ENCODE results near the gene BTBD10.

BTBD10 gene

DNA sequence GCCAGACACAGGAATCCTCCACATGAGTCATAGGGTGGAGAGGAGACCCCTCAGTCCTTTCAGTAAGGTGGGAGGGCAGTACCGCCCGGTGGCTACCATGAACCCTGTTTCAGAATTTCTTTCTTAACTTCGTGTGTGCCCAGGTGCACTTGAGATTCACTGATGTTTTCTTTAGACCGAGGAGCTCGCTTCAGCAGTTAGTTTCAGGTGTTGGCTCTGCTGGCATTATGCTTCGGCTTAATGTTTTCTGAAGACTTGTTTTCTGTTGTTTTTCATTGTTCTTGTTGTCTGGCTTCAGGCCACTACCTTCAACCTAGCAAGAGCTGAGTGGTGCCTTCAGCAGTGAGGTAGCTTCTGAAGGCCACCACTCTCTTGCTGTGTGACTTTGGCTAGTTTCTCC is 114.0 kb downstream of the BTBD10 start:
- TF ChIP-seq, protein P1, sequence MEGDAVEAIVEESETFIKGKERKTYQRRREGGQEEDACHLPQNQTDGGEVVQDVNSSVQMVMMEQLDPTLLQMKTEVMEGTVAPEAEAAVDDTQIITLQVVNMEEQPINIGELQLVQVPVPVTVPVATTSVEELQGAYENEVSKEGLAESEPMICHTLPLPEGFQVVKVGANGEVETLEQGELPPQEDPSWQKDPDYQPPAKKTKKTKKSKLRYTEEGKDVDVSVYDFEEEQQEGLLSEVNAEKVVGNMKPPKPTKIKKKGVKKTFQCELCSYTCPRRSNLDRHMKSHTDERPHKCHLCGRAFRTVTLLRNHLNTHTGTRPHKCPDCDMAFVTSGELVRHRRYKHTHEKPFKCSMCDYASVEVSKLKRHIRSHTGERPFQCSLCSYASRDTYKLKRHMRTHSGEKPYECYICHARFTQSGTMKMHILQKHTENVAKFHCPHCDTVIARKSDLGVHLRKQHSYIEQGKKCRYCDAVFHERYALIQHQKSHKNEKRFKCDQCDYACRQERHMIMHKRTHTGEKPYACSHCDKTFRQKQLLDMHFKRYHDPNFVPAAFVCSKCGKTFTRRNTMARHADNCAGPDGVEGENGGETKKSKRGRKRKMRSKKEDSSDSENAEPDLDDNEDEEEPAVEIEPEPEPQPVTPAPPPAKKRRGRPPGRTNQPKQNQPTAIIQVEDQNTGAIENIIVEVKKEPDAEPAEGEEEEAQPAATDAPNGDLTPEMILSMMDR (IDR thresholded peaks at IDR 0.05; ENCODE audit: unreplicated experiment in 3 of 3): no peak
- no peak overlapping the region for H3K4me3 Mint-ChIP-seq
- H3K27ac Mint-ChIP-seq: no peak overlapping the region
- H3K27me3 Mint-ChIP-seq (ENCODE audit: low read depth): peaks cover 9% of the 10 kb centered on the region
- no peaks in the 10 kb centered on the region for H3K36me3 Mint-ChIP-seq (ENCODE audit: low read depth)
- no peaks in the 10 kb centered on the region for H3K4me1 Mint-ChIP-seq
- H3K9me3 Mint-ChIP-seq: no peaks in the 10 kb centered on the region

GRCh38 chr11:13348305-13348704 is 114.7 kb downstream of the BTBD10 start:
- H3K4me1 Mint-ChIP-seq: no peaks in the 10 kb centered on the region
- H3K4me3 Mint-ChIP-seq: no peak overlapping the region
- no peak overlapping the region for H3K27ac Mint-ChIP-seq
- TF ChIP-seq, protein P1 (IDR thresholded peaks at IDR 0.05; ENCODE audit: unreplicated experiment in 3 of 3): no peak
- H3K27me3 Mint-ChIP-seq (ENCODE audit: low read depth): peaks cover 9% of the 10 kb centered on the region
- H3K9me3 Mint-ChIP-seq: no peaks in the 10 kb centered on the region
- H3K36me3 Mint-ChIP-seq (ENCODE audit: low read depth): no peaks in the 10 kb centered on the region

DNA sequence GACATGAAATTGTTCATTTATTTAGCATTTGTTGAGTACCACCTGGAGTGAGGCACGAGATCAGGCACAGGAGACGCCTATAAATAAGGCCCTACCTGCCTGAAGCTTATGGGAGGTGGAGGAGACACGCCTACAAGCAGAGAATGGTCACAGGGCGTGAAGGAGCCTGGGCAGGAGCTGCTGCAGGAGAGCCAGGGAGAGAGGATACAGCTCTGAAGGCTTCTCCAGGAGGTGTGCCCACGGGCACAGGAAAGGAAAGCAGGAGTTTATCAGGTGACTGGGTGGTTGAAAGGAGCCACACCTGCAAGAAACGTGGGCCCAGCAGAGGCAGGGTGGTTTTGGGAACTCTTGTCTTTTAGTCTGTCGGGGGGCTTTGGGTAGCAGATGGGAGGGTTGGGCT is 115.1 kb downstream of the BTBD10 start:
- no peak overlapping the region for H3K4me3 Mint-ChIP-seq
- TF ChIP-seq, protein P1 (IDR thresholded peaks at IDR 0.05; ENCODE audit: unreplicated experiment in 3 of 3): no peak
- peaks cover 9% of the 10 kb centered on the region for H3K27me3 Mint-ChIP-seq (ENCODE audit: low read depth)
- no peak overlapping the region for H3K27ac Mint-ChIP-seq
- no peaks in the 10 kb centered on the region for H3K4me1 Mint-ChIP-seq
- no peaks in the 10 kb centered on the region for H3K9me3 Mint-ChIP-seq
- H3K36me3 Mint-ChIP-seq (ENCODE audit: low read depth): no peaks in the 10 kb centered on the region

DNA sequence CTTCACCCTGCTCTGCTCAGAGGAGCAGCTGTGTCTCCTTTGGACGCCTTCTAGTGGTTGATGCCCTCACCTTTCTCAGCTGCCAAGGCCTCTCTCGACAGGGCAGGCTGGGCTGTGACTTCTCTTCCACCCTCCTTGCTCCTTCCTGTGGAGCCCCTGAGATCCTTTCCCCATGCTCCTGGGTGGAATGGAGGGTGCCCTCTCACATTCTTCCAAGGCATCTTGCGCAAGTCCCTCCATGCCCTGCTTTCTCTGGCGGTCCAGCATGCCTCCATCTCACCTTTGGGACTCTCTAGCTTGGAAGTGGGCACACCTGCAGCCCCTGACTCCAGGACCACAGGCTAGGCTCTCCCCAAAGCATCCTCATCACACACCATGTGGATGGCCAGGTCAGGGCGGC is 116.6 kb downstream of the BTBD10 start:
- no peak overlapping the region for H3K4me3 Mint-ChIP-seq
- TF ChIP-seq, protein P1 (IDR thresholded peaks at IDR 0.05; ENCODE audit: unreplicated experiment in 3 of 3): no peak
- H3K27me3 Mint-ChIP-seq (ENCODE audit: low read depth): peaks cover 9% of the 10 kb centered on the region
- no peaks in the 10 kb centered on the region for H3K4me1 Mint-ChIP-seq
- H3K36me3 Mint-ChIP-seq (ENCODE audit: low read depth): no peaks in the 10 kb centered on the region
- H3K9me3 Mint-ChIP-seq: no peaks in the 10 kb centered on the region
- no peak overlapping the region for H3K27ac Mint-ChIP-seq

GRCh38 chr11:13344818-13345217 is 118.2 kb downstream of the BTBD10 start:
- no peaks in the 10 kb centered on the region for H3K9me3 Mint-ChIP-seq
- no peaks in the 10 kb centered on the region for H3K36me3 Mint-ChIP-seq (ENCODE audit: low read depth)
- no peak overlapping the region for H3K4me3 Mint-ChIP-seq
- no peak overlapping the region for H3K27ac Mint-ChIP-seq
- peaks cover 9% of the 10 kb centered on the region for H3K27me3 Mint-ChIP-seq (ENCODE audit: low read depth)
- H3K4me1 Mint-ChIP-seq: no peaks in the 10 kb centered on the region
- TF ChIP-seq, protein P1 (IDR thresholded peaks at IDR 0.05; ENCODE audit: unreplicated experiment in 3 of 3): no peak

DNA sequence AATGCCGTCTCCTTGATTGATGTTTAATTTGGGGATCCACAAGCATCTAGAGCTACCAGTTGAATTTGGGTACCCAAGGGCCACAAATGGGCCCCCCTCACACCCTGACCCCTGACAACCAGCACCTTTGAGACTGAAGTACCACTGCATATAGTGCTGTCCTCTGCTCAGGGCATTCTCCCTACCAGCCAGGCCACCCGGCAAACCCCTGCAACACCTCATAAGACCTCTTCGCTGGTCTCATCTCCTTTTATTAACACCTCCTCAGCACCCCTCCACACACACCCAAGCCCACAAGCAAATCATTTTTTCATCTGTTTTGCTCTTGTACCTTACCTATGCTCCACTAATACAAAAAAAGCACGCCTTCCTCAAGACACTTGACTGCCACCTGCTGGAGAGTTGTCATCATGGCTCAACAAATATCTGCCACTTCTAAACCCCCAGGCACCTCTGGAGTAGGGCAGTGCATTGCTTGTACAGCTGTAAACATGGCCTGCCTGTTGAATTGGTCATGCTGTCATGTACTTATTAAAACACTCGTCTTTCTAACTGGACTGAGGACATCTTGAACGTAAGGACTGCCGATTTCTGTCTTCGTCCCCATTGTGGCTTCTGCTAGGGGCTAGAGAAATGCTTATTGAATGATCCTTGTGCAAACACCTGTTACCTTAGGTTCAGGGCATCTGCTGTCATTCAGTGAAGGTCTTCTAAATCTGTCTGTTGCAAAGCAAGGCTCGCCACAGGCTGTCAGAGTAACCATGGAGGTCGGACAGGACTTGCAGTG is 118.9 kb downstream of the BTBD10 start:
- Mint-ChIP-seq H3K27ac (no peak overlapping the region), H3K36me3 (ENCODE audit: low read depth) (no peaks in the 10 kb centered on the region), H3K27me3 (ENCODE audit: low read depth) (peaks cover 13% of the 10 kb centered on the region), H3K4me1 (no peaks in the 10 kb centered on the region), H3K4me3 (no peak overlapping the region), H3K9me3 (no peaks in the 10 kb centered on the region)
- TF ChIP-seq, protein P1 (IDR thresholded peaks at IDR 0.05; ENCODE audit: unreplicated experiment in 3 of 3): peak; percentile 68 to 75 (median 69)
